CD4-positive, alpha-beta T cell treated with Interleukin-4 for 4 hours (primary cell): Measurements from ENCODE around the gene EOLA1.
A peak's percentile ranks its signal among the peaks of the same experiment; 100 is the strongest.
"Not testable (repeated sequence)": the region's sequence is repeated elsewhere in the genome, so short reads cannot be mapped to it uniquely, and the experiment has no call there.

ENCODE experiments used
- DNase-seq: peaks from one replicate; pipeline ENCODE4 v3.0.0-alpha.2; 2020

EOLA1 gene

GRCh38 chrX:149515954-149516602, 24.7 kb upstream of the EOLA1 start:
- DNase-seq, result no peak

DNA sequence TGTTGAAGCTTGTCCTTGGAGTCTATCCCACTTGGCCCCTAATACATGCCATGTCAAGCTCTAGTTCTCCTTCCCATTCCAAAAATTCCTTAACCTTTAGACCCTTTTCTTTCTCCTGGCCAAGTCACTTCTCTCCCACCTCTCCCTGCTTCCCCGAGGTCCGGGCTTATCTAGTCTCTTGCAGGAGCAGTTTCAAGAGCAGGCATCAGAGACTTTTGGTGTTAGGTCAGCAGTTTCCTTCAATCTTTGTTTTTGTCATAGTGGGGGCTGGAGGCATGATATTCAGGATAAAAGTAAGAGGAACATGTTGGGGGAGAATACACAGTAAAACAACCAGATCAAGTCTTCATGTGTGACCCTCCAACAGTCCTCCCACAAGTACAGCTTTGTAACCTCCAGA, 24.2 kb upstream of the EOLA1 start:
- DNase-seq, result no peak

- DNase-seq, result no peak
Observed at GRCh38 chrX:149517308-149517707, 23.5 kb upstream of the EOLA1 start.

DNA sequence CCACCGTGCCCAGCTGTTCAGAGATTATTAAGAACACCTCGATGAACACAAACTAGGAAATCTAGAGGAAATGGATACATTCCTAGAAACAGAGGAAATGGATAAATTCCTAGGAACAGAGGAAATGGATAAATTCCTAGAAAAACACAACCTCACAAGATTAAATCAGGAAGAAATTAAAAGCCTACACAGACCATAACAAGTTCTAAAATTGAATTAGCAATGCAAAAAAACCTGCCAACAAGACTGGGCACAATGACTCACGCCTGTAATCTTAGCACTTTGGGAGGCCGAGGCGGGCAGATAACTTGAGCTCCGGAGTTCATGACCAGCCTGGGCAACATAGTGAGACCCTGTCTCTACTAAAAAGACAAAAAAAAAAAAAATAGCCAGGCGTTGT, 22.6 kb upstream of the EOLA1 start:
- DNase-seq, result no peak

- peak; percentile 33 for DNase-seq
Observed at GRCh38 chrX:149520636-149521277, 20.1 kb upstream of the EOLA1 start.

GRCh38 chrX:149521438-149521837, 19.4 kb upstream of the EOLA1 start:
- DNase-seq, result peak; percentile 57

DNA sequence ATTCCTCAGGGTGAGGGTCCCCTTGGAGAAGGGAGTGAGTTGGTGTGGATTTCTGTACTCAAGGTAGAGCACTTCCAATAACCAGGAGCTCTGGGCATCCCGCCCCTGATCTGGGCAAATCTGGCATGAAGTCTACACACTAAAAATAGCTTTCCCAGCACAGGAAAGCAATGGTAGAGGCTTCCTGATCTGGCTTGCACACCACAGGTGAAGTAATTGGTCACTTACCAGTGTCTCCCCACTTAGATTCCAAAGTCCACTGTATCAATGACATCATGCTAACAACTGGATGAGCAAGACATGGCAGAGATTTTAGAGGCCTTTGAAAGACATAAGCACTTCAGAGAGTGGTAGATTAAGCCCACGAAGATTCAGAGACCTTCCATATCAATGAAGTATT, 17.9 kb upstream of the EOLA1 start:
- DNase-seq, result no peak

DNA sequence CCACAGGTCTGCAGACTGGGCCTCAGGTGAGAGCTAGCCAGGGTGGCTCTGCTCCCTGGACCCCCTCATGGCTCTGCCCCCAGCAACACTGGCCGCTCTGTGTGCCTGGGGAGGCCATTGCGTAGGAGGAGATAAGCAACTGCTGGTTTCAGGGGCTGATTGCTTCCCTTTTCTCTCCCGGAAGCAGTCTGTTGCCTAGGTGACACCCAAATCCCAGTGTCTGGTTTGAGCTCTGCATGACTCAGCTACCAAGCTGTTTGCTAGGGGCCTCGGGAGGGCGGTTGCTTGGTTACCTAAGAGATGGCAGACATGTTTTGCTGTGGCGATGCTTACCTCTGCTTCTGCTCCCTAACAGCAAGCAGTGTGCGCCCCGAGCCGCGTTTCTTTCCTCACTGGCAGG, 15.4 kb upstream of the EOLA1 start:
- DNase-seq, result peak; percentile 92

DNA sequence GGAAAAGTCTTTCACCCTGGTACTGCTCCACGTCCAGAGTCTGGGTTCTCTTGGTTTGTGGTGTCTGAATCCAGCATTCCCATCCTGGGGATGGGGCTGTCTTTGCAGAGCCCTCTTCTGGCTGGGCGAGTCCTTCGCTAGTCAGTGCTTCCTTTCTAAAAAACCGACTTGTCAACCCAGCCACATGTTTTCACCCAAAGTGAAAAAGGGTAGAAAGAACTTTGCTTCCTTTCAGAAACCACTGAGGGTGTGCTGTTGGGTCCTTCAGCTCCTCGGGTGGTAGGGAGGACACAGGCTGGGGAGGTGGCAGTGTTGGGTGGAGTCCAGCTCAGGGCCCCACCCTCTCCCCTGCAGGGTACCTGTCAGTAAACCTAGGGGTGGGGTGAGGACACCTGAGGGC, 14.9 kb upstream of the EOLA1 start:
- DNase-seq, result peak; percentile 82

GRCh38 chrX:149526318-149527033, 14.3 kb upstream of the EOLA1 start:
- DNase-seq, result not testable (repeated sequence)

DNA sequence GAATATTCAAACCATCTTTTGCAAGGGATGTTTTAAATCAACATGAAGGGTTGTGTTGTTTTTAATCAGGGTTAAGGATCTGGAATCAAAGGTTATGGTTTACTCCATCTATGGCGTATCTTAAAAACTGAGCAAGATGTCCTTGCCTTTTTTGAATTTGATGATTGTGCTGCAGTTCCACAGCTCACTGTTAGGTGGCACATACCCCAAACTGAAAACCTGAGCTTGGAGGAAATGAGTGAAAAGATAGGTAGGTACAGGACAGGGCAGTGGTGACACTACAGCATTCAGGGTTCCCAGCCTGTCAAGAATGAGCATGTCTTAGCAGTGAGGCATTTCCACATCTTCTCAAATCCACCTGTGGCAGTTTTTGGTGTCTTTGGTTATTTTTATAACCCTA, 13.1 kb upstream of the EOLA1 start:
- peak; percentile 74 for DNase-seq

GRCh38 chrX:149528381-149528780, 12.4 kb upstream of the EOLA1 start:
- DNase-seq, result no peak

DNA sequence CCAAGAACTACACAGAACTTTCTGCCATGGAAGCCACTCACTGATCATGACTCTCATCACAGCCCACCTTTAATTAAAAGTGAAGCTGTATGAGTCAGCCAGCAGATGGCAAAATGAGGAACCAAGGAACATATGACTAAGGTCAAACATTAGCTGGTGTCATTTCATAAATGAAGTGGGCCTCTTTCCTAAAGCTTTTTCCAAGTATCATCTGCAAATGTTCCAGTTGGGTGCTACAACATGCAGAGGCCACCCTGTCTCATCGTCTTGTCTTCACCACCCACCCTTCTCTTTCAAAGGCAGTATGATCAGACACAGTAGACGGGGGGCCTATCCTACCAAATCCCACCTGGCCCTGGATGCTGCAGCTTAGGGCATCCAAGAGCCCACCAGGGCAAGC, 9.2 kb upstream of the EOLA1 start:
- no peak for DNase-seq

- DNase-seq, result not testable (repeated sequence)
Observed at GRCh38 chrX:149532868-149533267, 7.9 kb upstream of the EOLA1 start.

GRCh38 chrX:149533999-149534398, 6.8 kb upstream of the EOLA1 start:
- DNase-seq, result not testable (repeated sequence)

- not testable (repeated sequence) for DNase-seq
Observed at GRCh38 chrX:149534926-149535602, 5.7 kb upstream of the EOLA1 start.

DNA sequence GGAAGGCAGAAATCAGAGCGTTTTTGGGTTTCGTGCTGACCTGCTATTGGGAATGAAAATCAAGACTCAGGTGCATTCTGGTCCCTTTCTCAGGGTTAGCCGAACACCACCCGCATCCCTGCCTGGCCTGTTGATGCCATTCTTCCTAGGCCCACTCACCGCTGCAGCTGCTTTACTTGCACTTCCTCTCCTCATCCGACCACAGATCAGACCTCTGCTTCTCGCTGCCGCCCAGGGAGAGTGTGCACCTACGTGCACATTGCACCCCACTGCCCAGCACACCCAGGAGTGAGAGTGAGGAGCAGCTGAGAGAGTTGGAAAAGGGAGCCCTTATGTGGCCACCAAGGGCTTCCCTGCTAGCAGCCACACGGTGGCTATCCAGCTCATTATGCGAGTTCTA, 3.3 kb upstream of the EOLA1 start:
- not testable (repeated sequence) for DNase-seq

- peak; percentile 95 for DNase-seq
Observed at GRCh38 chrX:149539283-149540130, 1.3 kb upstream of the EOLA1 start.

- DNase-seq, result peak; percentile 89
Observed at GRCh38 chrX:149540131-149540620, 636 bp upstream of the EOLA1 start.

DNA sequence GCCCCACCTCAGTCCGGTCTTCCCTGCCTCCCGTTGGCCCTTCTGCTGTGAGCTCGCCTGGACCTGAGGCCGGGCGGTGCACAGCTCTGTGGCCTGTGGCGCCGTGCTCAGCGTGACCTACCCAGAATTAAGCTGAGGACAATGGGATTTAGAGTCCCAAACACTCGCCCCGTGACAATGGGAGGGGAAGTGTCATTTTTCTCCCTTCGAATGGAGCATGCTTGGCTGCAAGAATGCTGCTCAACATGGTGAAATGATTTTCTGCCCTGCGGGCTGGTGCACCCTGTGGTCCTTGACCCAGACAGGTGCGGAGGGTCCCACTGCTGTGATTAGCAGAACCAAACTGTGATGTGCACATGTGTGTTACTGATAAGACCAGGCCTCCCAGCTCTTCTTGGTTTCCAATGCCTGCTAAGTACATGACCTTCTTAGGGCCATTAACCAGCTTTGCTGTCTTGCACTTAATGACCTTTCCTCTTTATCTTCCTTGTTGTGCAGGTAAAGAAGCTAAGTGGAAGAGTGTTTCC, 772 bp downstream of the EOLA1 start:
- DNase-seq, result no peak

GRCh38 chrX:149545545-149546543, 5.0 kb downstream of the EOLA1 start:
- DNase-seq, result not testable (repeated sequence)
